GM12874 (cell line): ENCODE measurements around the gene CCDC169.
A peak's percentile ranks its signal among the peaks of the same experiment; 100 is the strongest.

Experiments used
- CTCF ChIP-seq: IDR thresholded peaks from 2 replicates; pipeline ENCODE4 v1.5.1; 2011; ENCODE audit warnings: low read depth, mild to moderate bottlenecking, control low read depth, low read length, moderate library complexity; ENCODE audit not compliant: insufficient read depth

Gene CCDC169

GRCh38 chr13:36297366-36298338 lies at the start of gene CCDC169:
TSS of gene CCDC169 (minus strand) at chr13:36297814. CDS start at chr13:36297719, 95 bp downstream.
- TF ChIP-seq CTCF = no peak

GRCh38 chr13:36346222-36347083 lies 48.8 kb upstream of the CCDC169 start, which contains the start of gene SPART:
TSS of gene SPART (minus strand) at chr13:36346394. CDS start at chr13:36335830, 10,564 bp downstream.
- peak; percentile 95 for TF ChIP-seq CTCF

GRCh38 chr13:36345438-36346221 lies 48.0 kb upstream of the CCDC169 start:
- no peak for TF ChIP-seq CTCF

- no peak for TF ChIP-seq CTCF
These were observed 47.3 kb upstream of the CCDC169 start for GRCh38 chr13:36344886-36345437.

- no peak for TF ChIP-seq CTCF
These were observed 46.6 kb upstream of the CCDC169 start for GRCh38 chr13:36344173-36344572.

GRCh38 chr13:36343766-36344165 lies 46.2 kb upstream of the CCDC169 start:
- TF ChIP-seq CTCF = no peak
